PC-9 (cell line): ENCODE measurements around the gene ZDHHC5. TPM values are rescaled to one million over a fixed set of nuclear protein-coding genes. Genes with fewer than 3 reads are reported as not detected.

ENCODE experiments used
- BruUV-seq: library from RNA; stranded (reverse); fragments of 400-500 nt; replicated peaks from 2 replicates; lab custom pipeline; 2021; lab: Mats Ljungman, UMichigan
- CTCF ChIA-PET: fragments of 300-600 bp; sonication (Branson Sonifier 250); formaldehyde crosslinking; loops from one replicate; lab custom pipeline; 2022; ENCODE audit warnings: antibody characterized with exemption; lab: Charles Lee
- POLR2A ChIA-PET: fragments of 300-600 bp; sonication (Branson Sonifier 250); formaldehyde crosslinking; loops from one replicate; lab custom pipeline; 2022; ENCODE audit warnings: antibody characterized with exemption; ENCODE audit not compliant: unreplicated experiment; lab: Charles Lee
- DNase-seq, 2 experiments: peaks; one replicate each; pipeline versions ENCODE4 v3.0.0 to v3.0.0-alpha.2; 2015 to 2022; ENCODE audit warnings: mixed read lengths in 1 of 2
- H2AFZ ChIP-seq: fragments of 200-600 bp; sonication (generic); 2 replicates; pipeline ENCODE4 v1.8.1; 2017; ENCODE audit warnings: antibody characterized with exemption
- H3F3A ChIP-seq: fragments of 200-600 bp; sonication (generic); 2 replicates; pipeline ENCODE4 v1.8.1; 2017; ENCODE audit warnings: antibody characterized with exemption, mild to moderate bottlenecking, low read depth; ENCODE audit not compliant: insufficient read depth
- H3K27ac ChIP-seq: fragments of 200-600 bp; sonication (generic); 2 replicates; pipeline ENCODE4 v1.6.1; 2016; ENCODE audit warnings: mixed run types
- H3K27me3 ChIP-seq: fragments of 200-600 bp; sonication (generic); 2 replicates; pipeline ENCODE4 v1.6.1; 2016; ENCODE audit warnings: low read depth, mixed run types; ENCODE audit not compliant: insufficient read depth
- H3K36me3 ChIP-seq: fragments of 200-600 bp; sonication (generic); 2 replicates; pipeline ENCODE4 v1.6.1; 2016; ENCODE audit warnings: low read depth, mixed run types
- H3K4me1 ChIP-seq: fragments of 200-600 bp; sonication (generic); replicated peaks from 2 replicates; pipeline ENCODE4 v1.6.1; 2016; ENCODE audit warnings: mixed run types; ENCODE audit not compliant: insufficient read depth
- H3K4me2 ChIP-seq: fragments of 200-600 bp; sonication (generic); 2 replicates; pipeline ENCODE4 v1.6.1; 2017; ENCODE audit warnings: mixed run types
- H3K4me3 ChIP-seq: fragments of 200-600 bp; sonication (generic); 2 replicates; pipeline ENCODE4 v1.6.1; 2016; ENCODE audit warnings: mixed run types
- H3K79me2 ChIP-seq: fragments of 200-600 bp; sonication (generic); 2 replicates; pipeline ENCODE4 v1.6.1; 2017; ENCODE audit warnings: low read depth, mixed run types
- H3K9me2 ChIP-seq: fragments of 200-600 bp; sonication (generic); 2 replicates; pipeline ENCODE4 v1.8.1; 2017; ENCODE audit warnings: mild to moderate bottlenecking; ENCODE audit not compliant: insufficient read depth
- H3K9me3 ChIP-seq: fragments of 200-600 bp; sonication (generic); 2 replicates; pipeline ENCODE4 v1.8.1; 2016; ENCODE audit warnings: low read depth; ENCODE audit not compliant: insufficient read depth
- H4K20me1 ChIP-seq: fragments of 200-600 bp; sonication (generic); 2 replicates; pipeline ENCODE4 v1.8.1; 2017; ENCODE audit not compliant: insufficient read depth
- EZH2 ChIP-seq: fragments of 200-600 bp; sonication (generic); IDR thresholded peaks from 2 replicates; pipeline ENCODE4 v1.8.0; 2017; ENCODE audit warnings: antibody characterized with exemption, low read depth
- intact Hi-C: fragments of 100-400 bp; cut with micrococcal nuclease; formaldehyde crosslinking; loops from one replicate; pipeline ENCODE4 v1.10.0; 2022; ENCODE audit not compliant: unreplicated experiment
- total RNA-seq: library from RNA; stranded (reverse); gene quantifications from 2 replicates; pipeline ENCODE4 v1.2.3, GENCODE V29; 2021
- TF ChIP-seq, protein P1 (sequence below): fragments of 200-600 bp; sonication (generic); conservative IDR thresholded peaks from 2 replicates; pipeline ENCODE4 v1.6.1; 2017; ENCODE audit warnings: mixed run types, antibody characterized with exemption, mild to moderate bottlenecking, moderate library complexity

Gene ZDHHC5
- total RNA-seq, 1 experiment from 2014 or later, result 94.2 TPM

DNA sequence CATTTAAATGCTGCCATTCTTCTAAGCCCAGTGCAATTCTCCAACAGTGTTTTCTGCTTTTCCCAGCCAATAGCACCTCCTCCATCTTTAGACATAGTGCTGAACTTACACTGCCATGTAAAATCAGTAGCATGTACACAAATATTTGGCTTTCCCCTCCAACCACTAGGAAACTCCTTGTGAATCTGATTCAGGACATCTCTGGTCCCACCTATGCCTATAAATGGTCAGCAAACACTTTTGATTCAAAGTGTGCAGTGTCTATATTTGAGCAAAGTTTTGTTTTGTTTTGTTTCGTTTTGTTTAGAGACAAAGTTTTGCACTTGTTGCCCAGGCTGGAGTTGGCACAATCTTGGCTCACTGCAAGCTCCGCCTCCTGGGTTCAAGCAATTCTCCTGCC is 43.0 kb upstream of the ZDHHC5 start:
- no peaks in the 10 kb centered on the region for H3K4me1 ChIP-seq
- no peak for TF ChIP-seq EZH2
- TF ChIP-seq, protein P1, sequence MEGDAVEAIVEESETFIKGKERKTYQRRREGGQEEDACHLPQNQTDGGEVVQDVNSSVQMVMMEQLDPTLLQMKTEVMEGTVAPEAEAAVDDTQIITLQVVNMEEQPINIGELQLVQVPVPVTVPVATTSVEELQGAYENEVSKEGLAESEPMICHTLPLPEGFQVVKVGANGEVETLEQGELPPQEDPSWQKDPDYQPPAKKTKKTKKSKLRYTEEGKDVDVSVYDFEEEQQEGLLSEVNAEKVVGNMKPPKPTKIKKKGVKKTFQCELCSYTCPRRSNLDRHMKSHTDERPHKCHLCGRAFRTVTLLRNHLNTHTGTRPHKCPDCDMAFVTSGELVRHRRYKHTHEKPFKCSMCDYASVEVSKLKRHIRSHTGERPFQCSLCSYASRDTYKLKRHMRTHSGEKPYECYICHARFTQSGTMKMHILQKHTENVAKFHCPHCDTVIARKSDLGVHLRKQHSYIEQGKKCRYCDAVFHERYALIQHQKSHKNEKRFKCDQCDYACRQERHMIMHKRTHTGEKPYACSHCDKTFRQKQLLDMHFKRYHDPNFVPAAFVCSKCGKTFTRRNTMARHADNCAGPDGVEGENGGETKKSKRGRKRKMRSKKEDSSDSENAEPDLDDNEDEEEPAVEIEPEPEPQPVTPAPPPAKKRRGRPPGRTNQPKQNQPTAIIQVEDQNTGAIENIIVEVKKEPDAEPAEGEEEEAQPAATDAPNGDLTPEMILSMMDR, result no peak
- no peak overlapping the region for H3K4me2 ChIP-seq
- H2AFZ ChIP-seq, result no peak overlapping the region
- no peaks in the 10 kb centered on the region for H3K79me2 ChIP-seq
- H3K27ac ChIP-seq, result no peak overlapping the region
- H3K9me3 ChIP-seq, result no peaks in the 10 kb centered on the region; the same call in 1 of the 2 replicates
- no peaks in the 10 kb centered on the region for H4K20me1 ChIP-seq
- CTCF ChIA-PET, result no interaction called here
- 0 out of 2 replicates have a peak, but pooled peaks cover 3% of the 10 kb centered on the region for H3K27me3 ChIP-seq
- H3K4me3 ChIP-seq, result no peak overlapping the region
- no peaks in the 10 kb centered on the region for H3F3A ChIP-seq
- POLR2A ChIA-PET, result no interaction called here
- no peaks in the 10 kb centered on the region for H3K9me2 ChIP-seq
- BruUV-seq, result no TSS peak
- intact Hi-C loops, result no loop called here
- no peak for DNase-seq
- H3K36me3 ChIP-seq, result no peaks in the 10 kb centered on the region

DNA sequence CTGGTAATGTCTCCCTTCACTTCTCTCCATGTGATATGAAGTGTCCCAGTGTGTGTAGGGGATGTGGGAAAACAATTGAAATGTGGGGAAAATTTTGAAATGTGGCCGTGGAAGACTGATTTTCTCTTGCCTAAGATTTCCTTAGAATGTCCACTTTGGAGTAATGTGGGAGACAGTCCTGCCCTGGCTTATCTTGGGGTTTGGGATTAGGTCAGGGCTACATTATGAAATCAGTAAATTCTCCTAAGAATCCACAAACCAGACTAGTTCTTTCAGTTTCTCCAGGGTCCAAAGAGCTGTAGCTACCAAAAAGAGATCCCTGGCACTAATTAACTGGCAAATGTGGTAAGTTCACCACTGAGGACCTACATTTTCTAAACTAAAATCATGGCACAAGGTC is 41.0 kb upstream of the ZDHHC5 start:
- H2AFZ ChIP-seq, result no peak overlapping the region
- H3K79me2 ChIP-seq, result no peaks in the 10 kb centered on the region
- no peaks in the 10 kb centered on the region for H3K9me2 ChIP-seq
- POLR2A ChIA-PET, result no interaction called here
- no peak overlapping the region for H3K4me3 ChIP-seq
- no peaks in the 10 kb centered on the region for H3F3A ChIP-seq
- H3K9me3 ChIP-seq, result no peaks in the 10 kb centered on the region
- intact Hi-C loops, result no loop called here
- no peaks in the 10 kb centered on the region for H3K4me1 ChIP-seq
- no peaks in the 10 kb centered on the region for H3K36me3 ChIP-seq
- CTCF ChIA-PET, result no interaction called here
- H4K20me1 ChIP-seq, result no peaks in the 10 kb centered on the region
- H3K27ac ChIP-seq, result no peak overlapping the region
- H3K27me3 ChIP-seq, result peaks cover 16% of the 10 kb centered on the region; the same call in 1 of the 2 replicates
- no TSS peak for BruUV-seq
- no peak for DNase-seq
- TF ChIP-seq, protein P1, result no peak
- no peak for TF ChIP-seq EZH2
- H3K4me2 ChIP-seq, result no peak overlapping the region

DNA sequence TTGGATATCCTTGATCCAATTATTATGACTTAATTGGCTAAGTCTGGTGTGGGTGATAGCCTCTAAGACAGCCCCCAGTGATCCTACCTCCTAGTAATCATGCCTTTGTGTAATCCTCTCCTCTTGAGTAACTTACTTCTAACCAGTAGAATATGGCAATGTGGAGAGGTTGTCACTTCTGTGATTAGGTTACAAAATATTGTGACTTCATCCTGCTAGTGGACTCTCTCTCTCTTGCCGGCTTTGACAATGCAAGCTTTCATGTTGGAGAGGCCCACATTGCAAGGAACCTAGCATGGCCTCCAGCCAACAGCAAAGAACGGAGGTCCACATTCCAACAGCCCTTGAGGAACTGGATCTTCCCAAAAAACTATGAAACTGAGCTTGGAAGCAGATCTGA is 37.7 kb upstream of the ZDHHC5 start:
- CTCF ChIA-PET, result no interaction called here
- intact Hi-C loops, result no loop called here
- BruUV-seq, result no TSS peak

More for the DNA sequence above, 37.7 kb upstream of the ZDHHC5 start:
- no peaks in the 10 kb centered on the region for H3K9me3 ChIP-seq
- no peak for DNase-seq
- no peaks in the 10 kb centered on the region for H3F3A ChIP-seq
- H3K4me1 ChIP-seq, result no peaks in the 10 kb centered on the region
- H3K27me3 ChIP-seq, result peaks cover 13% of the 10 kb centered on the region; the same call in 1 of the 2 replicates
- no peaks in the 10 kb centered on the region for H4K20me1 ChIP-seq
- no peak for TF ChIP-seq EZH2
- TF ChIP-seq, protein P1, result no peak
- POLR2A ChIA-PET, result no interaction called here
- H3K27ac ChIP-seq, result no peak overlapping the region
- H3K4me2 ChIP-seq, result no peak overlapping the region
- H3K36me3 ChIP-seq, result no peaks in the 10 kb centered on the region
- H3K4me3 ChIP-seq, result no peak overlapping the region
- H3K79me2 ChIP-seq, result no peaks in the 10 kb centered on the region
- no peaks in the 10 kb centered on the region for H3K9me2 ChIP-seq
- no peak overlapping the region for H2AFZ ChIP-seq
